GM19455 (cell line): Measurements from ENCODE around the gene ZFYVE1.
"Not testable (repeated sequence)": the region's sequence is repeated elsewhere in the genome, so short reads cannot be mapped to it uniquely, and the experiment has no call there.

Experiments used
- ATAC-seq: cut with Tn5 transposase; IDR thresholded peaks from one replicate; pipeline ENCODE4 v1.9.1; 2021; ENCODE audit not compliant: unreplicated experiment

The ZFYVE1 gene

DNA sequence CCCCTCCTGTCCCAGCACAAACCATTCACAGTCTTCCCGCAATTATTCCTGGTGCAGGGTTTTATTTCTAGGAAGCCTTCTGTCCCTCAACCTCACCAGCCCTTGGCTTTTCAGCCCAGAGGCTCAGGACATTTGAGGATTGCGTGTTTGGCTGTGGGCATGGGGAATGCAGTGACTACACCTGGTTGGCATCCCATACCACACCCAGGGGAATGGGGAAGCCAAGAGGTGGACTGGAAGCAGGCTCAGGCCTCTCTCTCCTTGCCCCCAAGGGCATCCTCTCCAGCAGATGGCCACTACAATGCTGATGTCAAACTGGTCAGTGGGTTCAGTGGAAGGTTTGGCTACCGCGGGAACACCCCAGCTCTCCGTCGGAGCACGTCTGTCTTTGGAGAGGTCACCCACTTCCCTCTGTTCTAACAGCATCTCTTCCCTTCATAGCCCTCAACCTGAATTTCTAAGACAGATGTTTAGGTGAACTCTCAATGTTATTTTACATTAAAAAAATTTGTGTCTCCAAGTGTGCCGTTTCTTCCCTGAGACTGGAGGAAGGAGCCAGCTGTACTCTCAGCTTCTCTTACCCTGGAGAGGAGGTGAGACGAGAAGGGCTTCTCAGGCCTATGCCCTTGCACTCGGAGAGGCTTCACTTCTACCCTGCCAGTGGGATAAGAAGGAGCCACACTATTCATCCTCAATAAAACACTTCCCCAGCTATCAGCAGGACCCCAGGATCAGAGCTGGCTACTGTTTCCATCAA is 65.1 kb downstream of the ZFYVE1 start:
- ATAC-seq, result no peak

DNA sequence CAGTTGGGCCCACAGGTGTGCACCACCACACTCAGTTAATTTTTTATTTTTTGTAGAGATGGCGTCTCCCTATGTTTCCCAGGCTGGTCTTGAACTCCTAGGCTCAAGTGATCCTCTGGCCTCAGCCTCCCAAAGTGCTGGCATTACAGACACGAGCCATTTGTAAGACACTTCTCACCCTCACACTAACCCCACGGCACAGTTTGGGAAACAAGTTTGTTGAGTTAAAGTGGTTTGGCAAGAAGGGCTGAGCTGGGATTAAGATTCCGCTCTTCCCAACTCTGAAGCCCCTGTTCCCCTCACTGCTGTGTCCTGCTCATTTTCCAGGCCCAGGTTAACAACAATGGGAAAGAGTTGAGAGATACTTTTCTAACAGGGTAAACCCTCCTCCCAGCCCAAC is 65.9 kb downstream of the ZFYVE1 start:
- ATAC-seq, result not testable (repeated sequence)

DNA sequence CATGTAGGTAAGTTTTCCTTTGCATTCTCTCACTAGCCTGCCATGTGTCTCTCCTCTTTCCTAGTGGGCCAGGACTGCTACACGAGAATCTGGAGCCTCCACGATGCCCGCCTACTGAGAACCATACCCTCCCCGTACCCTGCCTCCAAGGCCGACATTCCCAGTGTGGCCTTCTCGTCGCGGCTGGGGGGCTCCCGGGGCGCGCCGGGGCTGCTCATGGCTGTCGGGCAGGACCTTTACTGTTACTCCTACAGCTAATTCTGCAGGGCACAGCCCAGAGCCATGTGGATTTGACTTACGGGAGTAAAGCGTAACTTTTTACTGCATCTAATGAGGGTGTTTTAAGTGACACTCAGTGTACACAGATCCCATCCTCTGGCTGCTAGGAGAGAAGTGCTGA is 68.4 kb downstream of the ZFYVE1 start:
- no peak for ATAC-seq

DNA sequence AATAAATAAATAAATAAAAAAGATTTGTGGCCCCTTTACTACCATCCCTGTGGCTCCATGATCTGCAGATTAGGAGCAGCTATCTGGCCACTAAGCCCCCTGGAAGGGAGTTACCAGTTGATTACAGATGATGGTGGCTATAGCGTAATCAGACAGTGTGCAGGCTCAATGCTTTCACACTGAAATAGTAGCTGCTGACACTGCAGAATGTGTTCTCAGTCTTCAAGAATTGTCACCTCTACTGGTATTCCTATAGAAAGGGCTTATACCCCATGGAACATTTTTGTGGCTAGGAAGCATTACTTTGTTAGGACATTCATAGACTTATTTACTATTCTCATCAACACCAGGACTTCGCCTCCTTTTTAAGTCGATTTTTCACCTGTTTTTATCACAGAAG is 69.7 kb downstream of the ZFYVE1 start:
- no peak for ATAC-seq

DNA sequence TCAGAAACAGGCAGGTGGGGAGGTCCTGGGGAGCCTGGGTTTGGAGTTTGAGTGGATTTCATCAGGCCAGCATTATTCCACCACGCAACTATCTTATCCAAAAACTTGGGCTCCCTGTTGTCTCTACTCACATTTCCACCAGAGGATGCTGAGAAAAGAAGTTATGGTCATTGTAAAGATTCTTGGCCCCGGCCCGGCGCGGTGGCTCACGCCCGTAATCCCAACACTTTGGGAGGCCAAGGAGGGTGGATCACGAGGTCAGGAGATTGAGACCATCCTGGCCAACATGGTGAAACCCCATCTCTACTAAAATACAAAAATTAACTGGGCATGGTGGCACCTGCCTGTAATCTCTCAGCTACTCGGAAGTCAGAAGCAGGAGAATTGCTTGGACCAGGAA is 70.2 kb downstream of the ZFYVE1 start:
- not testable (repeated sequence) for ATAC-seq

DNA sequence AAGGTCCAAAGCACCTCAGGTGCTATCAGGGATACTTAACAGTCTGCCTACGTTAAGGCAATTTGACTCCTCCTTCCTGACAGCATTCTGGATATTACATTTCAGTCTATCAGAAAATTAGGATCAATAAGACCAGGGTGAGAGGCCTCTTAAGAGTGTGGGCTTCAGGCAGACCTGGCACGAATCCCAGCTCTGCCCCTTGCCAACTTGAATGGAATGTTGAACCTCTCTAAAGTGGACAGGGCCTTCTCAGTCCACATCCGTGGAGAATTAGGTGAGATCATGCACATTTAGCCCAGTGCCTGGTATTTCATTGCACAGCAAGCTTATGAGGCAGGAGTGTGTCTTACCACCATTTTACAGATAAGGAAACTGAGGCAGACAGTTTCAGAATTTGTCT is 74.7 kb downstream of the ZFYVE1 start:
- ATAC-seq, result no peak

DNA sequence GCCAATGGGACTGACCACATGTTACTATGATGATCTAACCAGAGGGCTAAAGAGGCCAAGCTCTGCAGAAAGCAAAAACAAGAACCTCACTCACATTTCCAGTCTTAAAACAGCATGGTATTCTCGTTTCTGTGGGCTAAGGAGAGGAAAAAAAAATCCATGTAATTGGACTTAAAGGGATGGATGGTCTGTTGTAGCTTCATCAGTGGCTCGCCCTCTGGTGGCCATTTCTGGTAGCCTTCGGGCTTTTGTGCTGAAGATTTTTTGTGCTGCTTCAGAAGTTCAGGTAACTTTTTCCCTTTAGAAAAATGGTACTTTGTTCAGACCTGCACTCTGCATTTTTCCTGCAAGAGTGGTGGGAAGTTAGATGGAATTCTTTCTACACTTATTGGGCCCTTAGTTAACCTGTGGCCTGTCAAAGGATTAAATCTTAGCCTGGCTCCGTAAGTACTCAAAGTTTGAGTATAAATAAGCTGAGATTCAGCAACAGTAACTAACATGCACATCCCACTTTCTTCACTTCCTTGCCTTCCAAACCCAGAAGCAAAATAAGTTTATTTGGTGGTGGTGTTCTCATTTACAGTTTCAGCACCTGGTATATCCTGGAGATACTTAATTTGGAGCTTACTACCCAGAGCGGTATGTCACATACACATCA is 78.3 kb downstream of the ZFYVE1 start:
- ATAC-seq, result no peak

DNA sequence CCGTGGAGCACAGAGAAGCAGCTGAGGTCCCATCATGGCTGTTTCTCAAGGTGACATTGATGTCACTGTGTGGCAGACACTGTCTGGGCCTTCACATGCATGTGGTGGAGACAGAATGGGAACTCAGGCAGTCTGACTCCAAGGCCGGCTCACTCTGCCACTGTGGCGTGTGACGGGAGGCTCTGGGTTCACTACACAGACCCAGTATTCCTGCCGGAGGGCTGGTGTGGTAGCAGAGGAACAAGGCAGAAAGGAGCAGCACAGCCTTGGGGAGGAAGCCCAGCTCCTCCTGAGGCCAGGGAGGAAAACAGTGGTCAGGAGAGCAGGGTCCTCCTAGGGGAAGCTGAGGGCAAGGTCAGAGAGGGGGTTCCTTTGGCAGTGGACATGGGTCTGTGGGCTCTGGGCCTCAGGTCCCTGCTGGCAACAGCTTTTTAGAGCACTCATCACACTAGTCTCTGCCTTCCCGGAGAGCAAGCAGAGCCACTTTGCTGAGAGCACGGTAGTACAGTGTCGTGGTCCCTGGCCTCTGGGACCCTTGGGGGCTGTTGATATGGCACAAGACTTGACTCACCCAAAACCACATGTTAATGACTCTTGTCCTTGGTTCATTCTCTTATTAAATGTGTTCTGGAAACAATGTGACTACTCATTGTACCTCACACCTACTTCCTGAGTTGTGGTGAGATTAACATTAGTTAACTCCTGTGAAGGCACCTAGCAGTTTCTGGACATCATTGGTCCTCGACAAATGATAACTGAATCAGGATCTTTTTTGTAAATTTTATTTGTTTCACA is 79.3 kb downstream of the ZFYVE1 start:
- no peak for ATAC-seq

DNA sequence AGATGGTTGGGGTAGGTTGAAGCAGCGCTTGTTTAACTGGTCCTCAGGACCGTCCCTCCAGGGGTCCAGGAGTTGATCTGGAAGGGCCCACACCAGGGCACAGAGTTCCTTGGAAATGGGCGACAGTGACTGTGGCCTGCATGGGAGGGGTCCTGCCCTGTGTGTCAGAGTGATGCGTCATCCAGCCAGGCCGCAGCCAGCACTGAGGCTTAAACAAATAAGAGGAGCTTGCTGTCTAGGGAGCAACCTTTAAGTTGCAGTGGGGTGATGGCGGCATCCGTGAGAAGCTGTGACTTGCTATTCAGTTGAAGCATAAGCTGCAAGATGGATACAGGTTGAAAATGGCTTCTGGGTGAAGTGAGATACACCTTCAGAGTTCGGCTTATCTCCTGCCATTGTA is 80.4 kb downstream of the ZFYVE1 start:
- no peak for ATAC-seq

DNA sequence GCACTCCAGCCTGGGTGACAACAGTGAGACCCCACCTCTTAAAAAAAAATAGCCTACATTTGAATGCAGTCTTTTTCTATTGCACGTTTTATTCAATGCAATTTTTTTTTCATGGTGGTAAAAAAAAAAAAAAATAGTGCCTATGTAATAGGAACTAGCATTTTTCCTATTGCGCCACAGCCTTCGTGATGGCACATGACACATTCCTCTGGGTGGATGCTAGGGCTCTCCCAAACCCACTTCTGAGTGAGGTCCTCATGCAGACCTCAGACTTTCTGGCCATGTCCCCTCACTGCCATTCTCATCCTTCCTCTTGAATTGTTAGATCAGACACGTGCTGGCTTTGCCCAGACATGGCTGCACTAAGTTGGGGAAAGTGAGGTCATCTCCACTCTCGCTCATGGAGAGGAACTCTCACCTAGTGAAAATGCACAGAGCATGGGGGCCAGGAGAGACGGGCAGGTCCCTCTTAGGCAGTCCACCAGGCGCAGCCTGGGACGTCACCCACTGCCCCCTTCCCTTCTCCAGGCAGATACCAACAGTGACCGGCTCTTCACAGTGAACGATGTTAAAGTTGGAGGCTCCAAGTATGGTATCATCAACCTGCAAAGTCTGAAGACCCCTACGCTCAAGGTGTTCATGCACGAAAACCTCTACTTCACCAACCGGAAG is 81.4 kb downstream of the ZFYVE1 start:
- no peak for ATAC-seq

DNA sequence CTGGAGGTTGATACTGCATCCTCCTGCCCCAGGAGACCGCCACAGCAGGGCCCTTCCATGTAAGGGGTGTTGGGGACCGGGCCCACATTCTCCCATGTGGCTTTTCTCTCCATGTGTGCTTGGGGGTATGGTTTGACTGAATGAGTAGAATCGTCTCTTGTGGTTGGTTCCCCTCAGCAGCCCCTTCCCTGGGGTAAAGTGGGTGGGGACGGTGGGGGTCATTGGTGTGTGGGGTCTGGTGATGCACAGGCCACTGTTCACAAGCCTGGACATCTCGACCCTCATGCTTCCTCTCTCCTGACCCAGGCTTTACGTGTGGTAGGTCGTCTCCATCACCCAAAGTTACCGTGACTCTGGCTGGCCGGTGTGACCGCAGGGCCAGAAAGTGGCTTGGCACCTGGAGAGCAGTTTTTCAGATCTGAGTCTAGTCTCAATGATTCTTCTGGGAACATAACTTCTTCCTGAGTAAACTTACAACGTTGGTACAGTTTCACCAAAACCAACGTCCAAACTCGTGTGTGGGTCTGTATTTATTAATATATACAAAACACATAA is 83.0 kb downstream of the ZFYVE1 start:
- no peak for ATAC-seq

DNA sequence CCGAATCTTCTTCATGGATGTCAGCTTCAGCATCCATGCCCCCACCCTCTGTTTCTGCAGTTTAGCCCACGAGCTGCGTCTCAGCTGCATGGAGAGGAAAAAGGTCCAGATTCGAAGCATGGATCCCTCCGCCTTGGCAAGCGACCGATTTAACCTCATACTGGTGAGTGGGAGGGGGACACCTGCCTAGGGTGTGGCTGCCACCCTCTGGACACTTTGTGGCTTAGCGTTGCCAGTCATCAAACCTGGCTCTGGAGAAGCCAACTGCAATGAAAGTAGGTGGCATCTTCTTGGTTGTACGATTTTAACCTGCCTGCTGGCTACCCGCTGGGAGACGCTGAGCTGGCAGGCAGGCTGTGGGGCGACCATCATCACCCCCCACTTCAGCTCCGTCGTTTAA is 84.0 kb downstream of the ZFYVE1 start:
- no peak for ATAC-seq

DNA sequence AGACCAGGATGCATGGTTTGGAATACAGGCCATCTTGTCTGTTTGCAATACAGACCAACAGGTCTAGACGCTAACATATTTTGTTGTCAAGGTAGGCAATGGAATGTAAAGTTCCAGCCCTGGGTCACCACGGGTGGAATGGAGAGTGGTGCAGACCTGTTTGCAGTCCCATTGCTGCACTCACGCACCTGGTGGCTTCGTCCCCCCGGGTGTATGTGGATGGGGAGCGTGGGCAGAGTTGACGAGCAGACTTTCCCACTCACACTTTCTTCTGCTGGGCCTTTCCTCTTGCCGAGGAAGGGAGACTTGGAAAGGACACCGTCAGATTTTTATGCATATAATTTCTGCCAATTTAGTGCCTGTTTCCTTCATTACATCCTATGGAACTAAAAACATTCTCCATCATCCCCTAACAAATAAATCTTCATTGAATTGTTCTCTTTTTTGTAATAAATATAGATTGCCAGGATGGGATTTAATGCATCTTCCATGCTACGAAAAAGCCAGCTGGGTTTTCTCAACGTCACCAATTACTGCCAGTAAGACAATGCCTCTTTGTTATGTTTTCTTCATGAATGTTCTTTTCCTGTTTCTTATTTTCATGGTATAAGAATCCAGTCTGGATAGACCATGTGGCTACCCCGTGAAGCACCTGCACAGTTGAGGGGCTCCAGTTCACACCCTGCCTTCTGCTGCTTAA is 85.5 kb downstream of the ZFYVE1 start:
- ATAC-seq, result no peak

DNA sequence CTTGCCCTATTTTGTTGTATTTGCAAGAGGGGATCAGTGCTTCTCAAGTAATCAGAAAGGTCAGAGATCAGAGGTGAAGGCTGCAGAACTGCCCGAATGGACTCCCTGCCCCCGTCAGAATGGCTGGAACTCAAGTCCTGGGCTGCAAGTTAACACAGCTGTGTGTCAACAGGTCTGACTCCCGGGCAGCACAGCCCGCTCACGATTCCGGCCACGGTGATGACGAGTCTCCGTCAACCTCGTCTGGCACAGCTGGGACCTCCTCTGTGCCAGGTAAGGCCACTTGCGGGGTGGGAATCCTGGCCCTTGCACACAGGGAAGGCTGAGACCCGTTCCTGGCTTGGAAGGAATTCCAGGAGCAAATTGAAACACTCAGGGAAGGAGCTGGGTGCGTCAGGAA is 87.3 kb downstream of the ZFYVE1 start:
- ATAC-seq, result no peak

DNA sequence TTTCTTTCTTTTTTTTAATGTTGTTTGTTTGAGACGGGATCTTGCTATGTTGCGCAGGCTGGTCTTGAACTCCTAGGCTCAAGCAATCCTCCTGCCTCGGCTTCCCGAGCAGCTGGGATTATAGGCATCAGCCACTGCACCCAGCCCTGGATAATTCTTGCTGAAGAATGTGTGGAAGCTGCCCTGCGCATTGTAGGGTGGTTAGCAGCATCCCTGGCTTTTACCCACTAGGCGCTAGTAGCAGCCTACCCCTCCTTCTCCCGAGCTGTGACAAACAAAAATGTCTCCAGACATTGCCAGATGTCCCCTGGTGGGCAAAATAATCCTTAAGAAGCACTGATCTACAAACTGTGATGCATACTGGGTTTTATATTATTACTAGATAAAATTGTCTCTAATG is 94.0 kb downstream of the ZFYVE1 start:
- ATAC-seq, result no peak

DNA sequence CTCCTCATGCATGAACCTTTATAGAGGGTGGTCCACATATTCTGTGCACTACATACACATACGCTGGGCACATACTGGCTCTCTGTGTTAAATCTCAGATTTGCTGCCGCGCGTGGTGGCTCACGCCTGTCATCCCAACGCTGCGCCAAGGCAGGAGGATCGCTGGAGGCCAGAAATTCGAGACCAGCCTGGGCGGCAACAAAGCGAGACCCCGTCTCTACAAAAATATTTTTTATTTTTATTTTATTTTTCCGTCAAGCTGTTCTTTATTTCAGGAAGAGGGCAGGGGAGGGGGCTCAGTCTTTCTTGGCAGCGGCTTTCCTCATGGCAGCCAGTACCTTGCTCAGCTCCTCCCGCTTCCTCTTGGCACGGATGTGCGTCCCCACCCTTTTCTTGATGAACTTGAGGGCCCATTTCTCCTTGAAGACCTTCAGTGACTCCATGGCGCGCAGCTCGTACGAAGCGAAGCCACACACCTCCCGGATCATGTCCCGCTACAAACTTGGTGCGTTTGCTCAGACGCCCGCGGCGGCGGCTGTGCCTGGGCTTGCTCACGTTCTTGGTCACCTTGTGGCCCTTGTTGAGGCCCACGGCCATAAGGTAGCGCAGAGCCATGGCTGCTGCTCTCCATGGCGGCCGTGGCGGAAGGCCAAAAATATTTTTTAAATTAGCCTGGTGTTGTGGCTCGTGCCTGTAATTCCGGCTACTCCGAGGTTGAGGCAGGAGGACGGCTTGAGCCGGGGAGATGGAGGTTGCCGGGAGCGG is 97.4 kb downstream of the ZFYVE1 start:
- no peak for ATAC-seq

DNA sequence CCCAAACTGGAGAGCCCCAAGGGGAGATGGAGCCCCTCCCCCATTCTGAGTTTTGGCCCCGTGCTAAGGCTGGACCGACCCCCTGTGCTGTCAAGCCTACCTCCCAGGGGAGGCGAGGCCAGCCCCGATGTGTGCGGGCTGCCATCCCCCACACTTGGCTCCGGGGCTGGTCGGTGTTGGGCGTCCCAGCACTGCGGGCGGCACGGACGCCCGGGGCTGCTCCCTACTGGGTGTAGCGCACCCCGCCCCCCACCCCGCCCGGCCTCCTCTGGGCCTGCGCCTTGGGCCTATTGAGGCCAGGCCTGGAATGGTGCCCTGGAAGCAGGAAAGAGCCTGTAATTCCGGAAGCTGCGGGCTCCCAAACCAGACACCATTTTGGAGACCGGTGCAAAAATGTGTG is 98.0 kb downstream of the ZFYVE1 start:
- ATAC-seq, result no peak

DNA sequence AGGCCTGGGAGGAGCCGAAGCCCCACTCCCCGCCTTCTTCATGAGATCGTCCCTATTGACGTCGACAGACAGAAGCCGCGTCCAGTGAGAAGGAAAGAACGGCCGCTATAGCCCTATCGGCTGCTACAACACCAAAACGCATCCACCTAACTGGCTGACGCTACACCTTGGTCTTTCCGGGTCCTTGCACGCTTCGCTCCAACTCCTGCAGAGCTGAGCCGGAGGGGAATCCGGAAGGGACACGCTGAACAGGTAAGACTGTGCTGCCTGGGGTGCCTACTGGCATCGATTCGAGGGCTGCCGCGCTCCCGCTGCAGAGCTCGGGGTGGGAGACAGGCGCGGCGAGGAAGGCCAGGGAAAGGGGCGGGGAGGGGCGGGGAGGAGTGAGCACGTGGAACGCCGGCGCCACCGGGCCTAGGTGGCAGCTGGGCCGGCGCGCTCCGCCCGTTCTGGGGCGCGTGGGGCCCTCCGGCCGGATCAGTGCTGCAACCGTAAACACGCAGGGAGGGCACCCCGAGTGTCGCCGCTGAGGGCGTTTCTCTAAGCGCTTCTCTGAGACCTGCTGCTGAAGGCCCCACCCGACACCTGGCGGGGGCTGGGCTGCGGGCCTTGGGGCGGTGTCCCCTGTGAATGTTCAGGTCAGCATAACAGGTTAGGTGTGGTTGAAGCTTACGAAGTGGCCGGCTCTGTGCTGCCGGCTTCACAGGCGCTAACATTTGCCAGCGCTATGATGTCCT is 100.4 kb downstream of the ZFYVE1 start, which contains the start of gene DCAF4:
Gene DCAF4, plus strand, starts transcription at position 173 of the 737 bp plus-strand sequence. CDS start 11,515 bp downstream, outside the sequence.
- ATAC-seq, result peak; percentile 95

DNA sequence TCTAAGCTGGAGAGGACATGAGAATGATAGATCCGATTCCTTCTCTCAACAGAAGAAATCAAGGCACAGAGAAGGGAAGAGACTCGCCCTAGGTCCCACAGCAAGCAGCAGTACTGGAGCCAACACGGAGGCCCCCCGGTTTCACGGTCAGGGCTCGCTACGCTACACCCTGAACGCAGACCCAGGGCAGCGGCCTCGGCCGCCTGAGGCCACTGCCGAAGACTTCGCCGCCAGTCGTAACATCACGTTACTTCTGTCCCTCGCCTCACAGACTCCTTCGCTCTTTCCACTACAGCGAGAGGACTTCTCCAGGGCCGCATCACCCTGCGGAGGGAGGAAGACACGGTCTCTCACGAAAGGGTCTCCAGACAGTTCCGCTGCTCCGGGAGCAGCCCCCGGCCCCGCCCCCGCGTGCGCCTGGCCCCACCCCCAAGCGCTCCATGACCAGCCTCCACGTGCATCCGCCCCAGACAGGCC is 101.1 kb downstream of the ZFYVE1 start:
- ATAC-seq, result peak; percentile 11
